ENCODE results near the gene RGS1. TPM values are rescaled to one million over a fixed set of nuclear protein-coding genes. Genes with fewer than 3 reads are reported as not detected.

The RGS1 gene
- total and polyA plus RNA-seq, 9 of the 15 experiments (the other 6 are each of a cell fraction or from before 2014, with no cell fraction given) = not detected

DNA sequence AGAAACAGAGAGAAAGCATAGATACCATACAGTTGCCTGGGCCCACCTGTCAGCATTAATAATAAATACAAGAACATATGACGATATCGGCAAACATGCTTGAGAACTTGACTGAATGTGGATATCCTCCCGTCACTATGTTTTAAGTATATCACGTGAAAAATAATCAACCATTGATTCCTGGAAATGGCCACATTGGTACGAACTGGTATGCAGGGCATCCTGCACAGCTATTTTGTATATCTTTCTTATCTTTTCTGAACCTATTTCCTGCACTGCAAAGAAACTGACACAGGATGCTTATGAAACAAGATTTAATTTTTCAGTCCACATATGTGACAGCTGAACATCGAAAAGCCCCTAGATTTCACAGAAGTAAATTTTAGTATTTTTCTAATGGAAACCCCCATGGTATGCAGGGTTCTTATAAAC, 22.8 kb upstream of the RGS1 start (continued):
- TF ChIP-seq, protein P1, sequence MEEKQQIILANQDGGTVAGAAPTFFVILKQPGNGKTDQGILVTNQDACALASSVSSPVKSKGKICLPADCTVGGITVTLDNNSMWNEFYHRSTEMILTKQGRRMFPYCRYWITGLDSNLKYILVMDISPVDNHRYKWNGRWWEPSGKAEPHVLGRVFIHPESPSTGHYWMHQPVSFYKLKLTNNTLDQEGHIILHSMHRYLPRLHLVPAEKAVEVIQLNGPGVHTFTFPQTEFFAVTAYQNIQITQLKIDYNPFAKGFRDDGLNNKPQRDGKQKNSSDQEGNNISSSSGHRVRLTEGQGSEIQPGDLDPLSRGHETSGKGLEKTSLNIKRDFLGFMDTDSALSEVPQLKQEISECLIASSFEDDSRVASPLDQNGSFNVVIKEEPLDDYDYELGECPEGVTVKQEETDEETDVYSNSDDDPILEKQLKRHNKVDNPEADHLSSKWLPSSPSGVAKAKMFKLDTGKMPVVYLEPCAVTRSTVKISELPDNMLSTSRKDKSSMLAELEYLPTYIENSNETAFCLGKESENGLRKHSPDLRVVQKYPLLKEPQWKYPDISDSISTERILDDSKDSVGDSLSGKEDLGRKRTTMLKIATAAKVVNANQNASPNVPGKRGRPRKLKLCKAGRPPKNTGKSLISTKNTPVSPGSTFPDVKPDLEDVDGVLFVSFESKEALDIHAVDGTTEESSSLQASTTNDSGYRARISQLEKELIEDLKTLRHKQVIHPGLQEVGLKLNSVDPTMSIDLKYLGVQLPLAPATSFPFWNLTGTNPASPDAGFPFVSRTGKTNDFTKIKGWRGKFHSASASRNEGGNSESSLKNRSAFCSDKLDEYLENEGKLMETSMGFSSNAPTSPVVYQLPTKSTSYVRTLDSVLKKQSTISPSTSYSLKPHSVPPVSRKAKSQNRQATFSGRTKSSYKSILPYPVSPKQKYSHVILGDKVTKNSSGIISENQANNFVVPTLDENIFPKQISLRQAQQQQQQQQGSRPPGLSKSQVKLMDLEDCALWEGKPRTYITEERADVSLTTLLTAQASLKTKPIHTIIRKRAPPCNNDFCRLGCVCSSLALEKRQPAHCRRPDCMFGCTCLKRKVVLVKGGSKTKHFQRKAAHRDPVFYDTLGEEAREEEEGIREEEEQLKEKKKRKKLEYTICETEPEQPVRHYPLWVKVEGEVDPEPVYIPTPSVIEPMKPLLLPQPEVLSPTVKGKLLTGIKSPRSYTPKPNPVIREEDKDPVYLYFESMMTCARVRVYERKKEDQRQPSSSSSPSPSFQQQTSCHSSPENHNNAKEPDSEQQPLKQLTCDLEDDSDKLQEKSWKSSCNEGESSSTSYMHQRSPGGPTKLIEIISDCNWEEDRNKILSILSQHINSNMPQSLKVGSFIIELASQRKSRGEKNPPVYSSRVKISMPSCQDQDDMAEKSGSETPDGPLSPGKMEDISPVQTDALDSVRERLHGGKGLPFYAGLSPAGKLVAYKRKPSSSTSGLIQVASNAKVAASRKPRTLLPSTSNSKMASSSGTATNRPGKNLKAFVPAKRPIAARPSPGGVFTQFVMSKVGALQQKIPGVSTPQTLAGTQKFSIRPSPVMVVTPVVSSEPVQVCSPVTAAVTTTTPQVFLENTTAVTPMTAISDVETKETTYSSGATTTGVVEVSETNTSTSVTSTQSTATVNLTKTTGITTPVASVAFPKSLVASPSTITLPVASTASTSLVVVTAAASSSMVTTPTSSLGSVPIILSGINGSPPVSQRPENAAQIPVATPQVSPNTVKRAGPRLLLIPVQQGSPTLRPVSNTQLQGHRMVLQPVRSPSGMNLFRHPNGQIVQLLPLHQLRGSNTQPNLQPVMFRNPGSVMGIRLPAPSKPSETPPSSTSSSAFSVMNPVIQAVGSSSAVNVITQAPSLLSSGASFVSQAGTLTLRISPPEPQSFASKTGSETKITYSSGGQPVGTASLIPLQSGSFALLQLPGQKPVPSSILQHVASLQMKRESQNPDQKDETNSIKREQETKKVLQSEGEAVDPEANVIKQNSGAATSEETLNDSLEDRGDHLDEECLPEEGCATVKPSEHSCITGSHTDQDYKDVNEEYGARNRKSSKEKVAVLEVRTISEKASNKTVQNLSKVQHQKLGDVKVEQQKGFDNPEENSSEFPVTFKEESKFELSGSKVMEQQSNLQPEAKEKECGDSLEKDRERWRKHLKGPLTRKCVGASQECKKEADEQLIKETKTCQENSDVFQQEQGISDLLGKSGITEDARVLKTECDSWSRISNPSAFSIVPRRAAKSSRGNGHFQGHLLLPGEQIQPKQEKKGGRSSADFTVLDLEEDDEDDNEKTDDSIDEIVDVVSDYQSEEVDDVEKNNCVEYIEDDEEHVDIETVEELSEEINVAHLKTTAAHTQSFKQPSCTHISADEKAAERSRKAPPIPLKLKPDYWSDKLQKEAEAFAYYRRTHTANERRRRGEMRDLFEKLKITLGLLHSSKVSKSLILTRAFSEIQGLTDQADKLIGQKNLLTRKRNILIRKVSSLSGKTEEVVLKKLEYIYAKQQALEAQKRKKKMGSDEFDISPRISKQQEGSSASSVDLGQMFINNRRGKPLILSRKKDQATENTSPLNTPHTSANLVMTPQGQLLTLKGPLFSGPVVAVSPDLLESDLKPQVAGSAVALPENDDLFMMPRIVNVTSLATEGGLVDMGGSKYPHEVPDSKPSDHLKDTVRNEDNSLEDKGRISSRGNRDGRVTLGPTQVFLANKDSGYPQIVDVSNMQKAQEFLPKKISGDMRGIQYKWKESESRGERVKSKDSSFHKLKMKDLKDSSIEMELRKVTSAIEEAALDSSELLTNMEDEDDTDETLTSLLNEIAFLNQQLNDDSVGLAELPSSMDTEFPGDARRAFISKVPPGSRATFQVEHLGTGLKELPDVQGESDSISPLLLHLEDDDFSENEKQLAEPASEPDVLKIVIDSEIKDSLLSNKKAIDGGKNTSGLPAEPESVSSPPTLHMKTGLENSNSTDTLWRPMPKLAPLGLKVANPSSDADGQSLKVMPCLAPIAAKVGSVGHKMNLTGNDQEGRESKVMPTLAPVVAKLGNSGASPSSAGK (IDR thresholded peaks at IDR 0.05) = no peak
- TF ChIP-seq, protein P2, sequence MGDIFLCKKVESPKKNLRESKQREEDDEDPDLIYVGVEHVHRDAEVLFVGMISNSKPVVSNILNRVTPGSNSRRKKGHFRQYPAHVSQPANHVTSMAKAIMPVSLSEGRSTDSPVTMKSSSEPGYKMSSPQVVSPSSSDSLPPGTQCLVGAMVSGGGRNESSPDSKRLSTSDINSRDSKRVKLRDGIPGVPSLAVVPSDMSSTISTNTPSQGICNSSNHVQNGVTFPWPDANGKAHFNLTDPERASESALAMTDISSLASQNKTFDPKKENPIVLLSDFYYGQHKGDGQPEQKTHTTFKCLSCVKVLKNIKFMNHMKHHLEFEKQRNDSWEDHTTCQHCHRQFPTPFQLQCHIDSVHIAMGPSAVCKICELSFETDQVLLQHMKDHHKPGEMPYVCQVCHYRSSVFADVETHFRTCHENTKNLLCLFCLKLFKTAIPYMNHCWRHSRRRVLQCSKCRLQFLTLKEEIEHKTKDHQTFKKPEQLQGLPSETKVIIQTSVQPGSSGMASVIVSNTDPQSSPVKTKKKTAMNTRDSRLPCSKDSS (IDR thresholded peaks at IDR 0.05; ENCODE audit: low read depth, partially characterized antibody) = no peak
- TF ChIP-seq OTX1 (CRISPR knock-in tag; IDR thresholded peaks at IDR 0.05) (no peak), DMBX1 (CRISPR knock-in tag; IDR thresholded peaks at IDR 0.05; ENCODE audit: borderline replicate concordance) (no peak), SRF (CRISPR knock-in tag; IDR thresholded peaks at IDR 0.05) (no peak), NEUROD1 (IDR thresholded peaks at IDR 0.05; ENCODE audit: borderline replicate concordance, low read depth, low read length, partially characterized antibody) (no peak)
- TF ChIP-seq, protein P3, sequence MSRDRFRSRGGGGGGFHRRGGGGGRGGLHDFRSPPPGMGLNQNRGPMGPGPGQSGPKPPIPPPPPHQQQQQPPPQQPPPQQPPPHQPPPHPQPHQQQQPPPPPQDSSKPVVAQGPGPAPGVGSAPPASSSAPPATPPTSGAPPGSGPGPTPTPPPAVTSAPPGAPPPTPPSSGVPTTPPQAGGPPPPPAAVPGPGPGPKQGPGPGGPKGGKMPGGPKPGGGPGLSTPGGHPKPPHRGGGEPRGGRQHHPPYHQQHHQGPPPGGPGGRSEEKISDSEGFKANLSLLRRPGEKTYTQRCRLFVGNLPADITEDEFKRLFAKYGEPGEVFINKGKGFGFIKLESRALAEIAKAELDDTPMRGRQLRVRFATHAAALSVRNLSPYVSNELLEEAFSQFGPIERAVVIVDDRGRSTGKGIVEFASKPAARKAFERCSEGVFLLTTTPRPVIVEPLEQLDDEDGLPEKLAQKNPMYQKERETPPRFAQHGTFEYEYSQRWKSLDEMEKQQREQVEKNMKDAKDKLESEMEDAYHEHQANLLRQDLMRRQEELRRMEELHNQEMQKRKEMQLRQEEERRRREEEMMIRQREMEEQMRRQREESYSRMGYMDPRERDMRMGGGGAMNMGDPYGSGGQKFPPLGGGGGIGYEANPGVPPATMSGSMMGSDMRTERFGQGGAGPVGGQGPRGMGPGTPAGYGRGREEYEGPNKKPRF (IDR thresholded peaks at IDR 0.05; ENCODE audit: low read depth, low read length) = no peak

Data from K562 (cell line).